A673 (cell line): ENCODE measurements around the gene BATF3.

Experiments
- EZH2 ChIP-seq: fragments of 200-600 bp; sonication (generic); IDR thresholded peaks from 2 replicates; pipeline ENCODE4 v1.6.1; 2017; ENCODE audit warnings: borderline replicate concordance, low read depth, mild to moderate bottlenecking, mixed read lengths, antibody characterized with exemption, low read length; ENCODE audit not compliant: poor library complexity, severe bottlenecking
- TF ChIP-seq, protein P1 (sequence below): fragments of 300-800, 200-600 bp; sonication (generic); conservative IDR thresholded peaks from 2 replicates; pipeline ENCODE4 v1.5.1; 2017; ENCODE audit warnings: low read depth, mild to moderate bottlenecking, antibody characterized with exemption, low read length, moderate library complexity, mixed read lengths

DNA sequence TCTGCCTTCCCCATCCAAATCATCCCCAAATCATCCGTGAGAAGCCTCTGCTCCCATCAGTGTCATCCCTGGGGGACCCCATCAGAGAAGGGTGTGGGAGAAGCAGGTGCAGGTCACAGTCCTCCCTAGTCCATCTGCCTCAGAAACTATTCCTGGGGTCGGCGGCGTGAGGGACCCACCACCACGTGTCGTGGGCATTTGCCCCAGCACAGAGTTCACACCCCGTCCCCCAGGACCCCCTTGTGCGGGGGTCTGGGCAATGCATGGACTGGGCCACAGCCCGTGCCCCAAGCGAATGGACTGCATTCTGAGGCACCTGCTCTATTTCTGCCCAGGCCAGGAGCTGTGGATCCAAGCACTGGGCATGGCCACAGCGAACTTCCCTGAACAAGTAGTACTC, 52.6 kb downstream of the BATF3 start:
- TF ChIP-seq, protein P1, sequence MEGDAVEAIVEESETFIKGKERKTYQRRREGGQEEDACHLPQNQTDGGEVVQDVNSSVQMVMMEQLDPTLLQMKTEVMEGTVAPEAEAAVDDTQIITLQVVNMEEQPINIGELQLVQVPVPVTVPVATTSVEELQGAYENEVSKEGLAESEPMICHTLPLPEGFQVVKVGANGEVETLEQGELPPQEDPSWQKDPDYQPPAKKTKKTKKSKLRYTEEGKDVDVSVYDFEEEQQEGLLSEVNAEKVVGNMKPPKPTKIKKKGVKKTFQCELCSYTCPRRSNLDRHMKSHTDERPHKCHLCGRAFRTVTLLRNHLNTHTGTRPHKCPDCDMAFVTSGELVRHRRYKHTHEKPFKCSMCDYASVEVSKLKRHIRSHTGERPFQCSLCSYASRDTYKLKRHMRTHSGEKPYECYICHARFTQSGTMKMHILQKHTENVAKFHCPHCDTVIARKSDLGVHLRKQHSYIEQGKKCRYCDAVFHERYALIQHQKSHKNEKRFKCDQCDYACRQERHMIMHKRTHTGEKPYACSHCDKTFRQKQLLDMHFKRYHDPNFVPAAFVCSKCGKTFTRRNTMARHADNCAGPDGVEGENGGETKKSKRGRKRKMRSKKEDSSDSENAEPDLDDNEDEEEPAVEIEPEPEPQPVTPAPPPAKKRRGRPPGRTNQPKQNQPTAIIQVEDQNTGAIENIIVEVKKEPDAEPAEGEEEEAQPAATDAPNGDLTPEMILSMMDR, result no peak
- no peak for TF ChIP-seq EZH2
